ENCODE results near the gene TNFSF11. TPM values are rescaled to one million over a fixed set of nuclear protein-coding genes. Genes with fewer than 3 reads are reported as not detected.
A peak's percentile ranks its signal among the peaks of the same experiment; 100 is the strongest.

The TNFSF11 gene
- total RNA-seq, 1 donor from 2014 or later: not detected

DNA sequence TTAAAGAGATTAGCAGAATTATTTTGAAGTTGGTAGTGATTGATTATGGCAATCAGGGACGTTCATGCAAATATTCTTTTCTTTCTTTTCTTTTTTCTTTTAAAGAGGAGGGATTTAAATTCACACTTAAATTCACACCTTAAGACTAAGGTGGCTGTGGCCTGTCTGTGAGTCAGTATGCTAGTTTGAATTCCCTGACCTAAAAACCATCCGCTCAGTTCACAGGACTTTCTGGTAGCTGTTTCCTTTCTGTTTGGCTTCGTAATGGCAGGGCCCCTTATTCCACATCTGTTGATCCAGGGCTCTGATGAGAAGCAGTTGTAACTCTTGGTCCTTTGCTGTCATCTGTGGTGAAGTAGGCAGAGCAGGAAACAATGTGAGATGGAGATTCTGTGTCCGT lies 7.5 kb downstream of the TNFSF11 start:
- Histone ChIP-seq H3K36me3 (no peaks in the 10 kb centered on the region), H3K4me1 (no peaks in the 10 kb centered on the region), H3K4me3 (no peak overlapping the region), H3K27me3 (no peaks in the 10 kb centered on the region), H3K9me3 (no peaks in the 10 kb centered on the region), H3K27ac (no peak overlapping the region)
- no peak for DNase-seq (ENCODE audit: extremely low spot score in 2 of 2)
- TF ChIP-seq, protein P1, sequence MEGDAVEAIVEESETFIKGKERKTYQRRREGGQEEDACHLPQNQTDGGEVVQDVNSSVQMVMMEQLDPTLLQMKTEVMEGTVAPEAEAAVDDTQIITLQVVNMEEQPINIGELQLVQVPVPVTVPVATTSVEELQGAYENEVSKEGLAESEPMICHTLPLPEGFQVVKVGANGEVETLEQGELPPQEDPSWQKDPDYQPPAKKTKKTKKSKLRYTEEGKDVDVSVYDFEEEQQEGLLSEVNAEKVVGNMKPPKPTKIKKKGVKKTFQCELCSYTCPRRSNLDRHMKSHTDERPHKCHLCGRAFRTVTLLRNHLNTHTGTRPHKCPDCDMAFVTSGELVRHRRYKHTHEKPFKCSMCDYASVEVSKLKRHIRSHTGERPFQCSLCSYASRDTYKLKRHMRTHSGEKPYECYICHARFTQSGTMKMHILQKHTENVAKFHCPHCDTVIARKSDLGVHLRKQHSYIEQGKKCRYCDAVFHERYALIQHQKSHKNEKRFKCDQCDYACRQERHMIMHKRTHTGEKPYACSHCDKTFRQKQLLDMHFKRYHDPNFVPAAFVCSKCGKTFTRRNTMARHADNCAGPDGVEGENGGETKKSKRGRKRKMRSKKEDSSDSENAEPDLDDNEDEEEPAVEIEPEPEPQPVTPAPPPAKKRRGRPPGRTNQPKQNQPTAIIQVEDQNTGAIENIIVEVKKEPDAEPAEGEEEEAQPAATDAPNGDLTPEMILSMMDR (IDR thresholded peaks at IDR 0.05): no peak
- TF ChIP-seq POLR2A (IDR thresholded peaks at IDR 0.05) (no peak), POLR2AphosphoS5 (IDR thresholded peaks at IDR 0.05; ENCODE audit: insufficient read depth in 1 of 2, low read depth in 1 of 2) (no peak)
- intact Hi-C loops (cut with DNase I): no loop called here

DNA sequence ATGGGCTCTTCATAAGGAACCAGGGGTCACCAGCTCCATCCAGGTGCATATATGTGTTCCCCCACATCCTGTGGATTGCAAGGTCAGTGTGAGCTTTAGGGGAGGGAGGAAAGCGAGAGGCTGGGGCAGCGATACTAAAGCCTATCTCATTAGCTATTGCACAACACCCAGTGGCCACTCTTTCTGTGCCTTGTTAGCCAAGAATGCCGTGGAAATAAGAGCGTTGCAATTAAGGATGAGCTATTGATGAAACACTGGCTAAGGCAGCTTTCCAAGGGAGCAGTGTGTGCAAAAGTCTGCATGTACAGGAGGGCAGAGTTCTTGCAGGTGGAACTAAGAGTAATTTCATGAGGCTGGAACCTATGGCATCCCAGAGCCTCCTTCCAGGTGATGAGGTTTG lies 17.6 kb downstream of the TNFSF11 start:
- Histone ChIP-seq H3K27me3 (no peaks in the 10 kb centered on the region), H3K27ac (no peak overlapping the region), H3K4me3 (no peak overlapping the region), H3K36me3 (no peaks in the 10 kb centered on the region), H3K9me3 (no peaks in the 10 kb centered on the region), H3K4me1 (peaks cover 8% of the 10 kb centered on the region)
- no peak for TF ChIP-seq POLR2A (IDR thresholded peaks at IDR 0.05)
- TF ChIP-seq, protein P1 (IDR thresholded peaks at IDR 0.05): no peak
- no peak for TF ChIP-seq POLR2AphosphoS5 (IDR thresholded peaks at IDR 0.05; ENCODE audit: insufficient read depth in 1 of 2, low read depth in 1 of 2)
- intact Hi-C loops (cut with DNase I): no loop called here
- DNase-seq (ENCODE audit: extremely low spot score in 2 of 2): no peak

DNA sequence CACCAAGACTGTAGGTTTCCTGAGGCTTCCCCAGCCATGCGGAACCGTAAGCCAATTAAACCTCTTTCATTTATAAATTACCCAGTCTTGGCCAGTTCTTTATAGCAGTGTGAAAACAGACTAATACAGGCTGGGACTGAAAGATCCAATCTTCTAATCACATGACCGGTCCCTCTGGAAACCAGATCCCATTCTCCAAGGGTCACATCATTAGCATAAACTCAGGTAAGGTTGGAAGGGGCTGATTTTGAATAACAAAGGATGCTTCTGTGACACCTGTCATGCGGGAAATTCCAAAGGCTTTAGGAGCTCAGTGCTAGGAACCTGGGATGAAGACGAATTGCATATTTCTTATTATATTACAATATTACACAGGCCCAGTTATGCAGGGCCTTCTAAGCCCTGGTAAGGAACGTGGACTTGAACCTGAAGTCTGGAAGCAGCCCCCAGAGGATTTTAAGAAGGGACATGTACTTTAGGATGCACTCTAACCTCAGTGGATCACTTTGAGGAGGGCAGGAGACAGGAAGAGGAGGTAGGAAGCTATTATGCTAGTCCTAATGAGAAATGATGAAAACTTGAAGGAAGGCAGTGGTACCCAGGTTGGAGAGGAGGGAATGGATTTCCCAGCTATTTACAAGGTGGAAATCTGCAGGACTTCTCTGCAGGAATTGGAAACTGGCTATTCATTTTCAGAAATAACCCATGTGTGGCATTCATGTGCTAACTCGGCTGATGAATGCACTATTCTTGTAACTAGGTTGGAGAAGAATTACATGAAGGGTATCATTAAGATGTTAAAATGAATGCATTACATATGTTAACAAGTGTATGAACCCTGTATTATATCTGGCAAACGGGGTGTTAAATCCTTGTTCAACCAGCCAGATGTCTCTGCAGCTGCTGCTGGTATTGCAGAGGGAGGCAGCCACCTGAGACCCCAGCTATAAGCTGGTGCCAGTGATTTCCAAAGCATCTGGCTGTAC lies 19.3 kb downstream of the TNFSF11 start:
- Histone ChIP-seq H3K4me1 (peaks cover 8% of the 10 kb centered on the region), H3K27ac (no peak overlapping the region), H3K4me3 (no peak overlapping the region), H3K9me3 (no peaks in the 10 kb centered on the region), H3K27me3 (no peaks in the 10 kb centered on the region), H3K36me3 (no peaks in the 10 kb centered on the region)
- intact Hi-C loops (cut with DNase I): no loop called here
- no peak for TF ChIP-seq POLR2AphosphoS5 (IDR thresholded peaks at IDR 0.05; ENCODE audit: insufficient read depth in 1 of 2, low read depth in 1 of 2)
- TF ChIP-seq, protein P1 (IDR thresholded peaks at IDR 0.05): no peak
- no peak for TF ChIP-seq POLR2A (IDR thresholded peaks at IDR 0.05)
- DNase-seq (ENCODE audit: extremely low spot score in 2 of 2): no peak

DNA sequence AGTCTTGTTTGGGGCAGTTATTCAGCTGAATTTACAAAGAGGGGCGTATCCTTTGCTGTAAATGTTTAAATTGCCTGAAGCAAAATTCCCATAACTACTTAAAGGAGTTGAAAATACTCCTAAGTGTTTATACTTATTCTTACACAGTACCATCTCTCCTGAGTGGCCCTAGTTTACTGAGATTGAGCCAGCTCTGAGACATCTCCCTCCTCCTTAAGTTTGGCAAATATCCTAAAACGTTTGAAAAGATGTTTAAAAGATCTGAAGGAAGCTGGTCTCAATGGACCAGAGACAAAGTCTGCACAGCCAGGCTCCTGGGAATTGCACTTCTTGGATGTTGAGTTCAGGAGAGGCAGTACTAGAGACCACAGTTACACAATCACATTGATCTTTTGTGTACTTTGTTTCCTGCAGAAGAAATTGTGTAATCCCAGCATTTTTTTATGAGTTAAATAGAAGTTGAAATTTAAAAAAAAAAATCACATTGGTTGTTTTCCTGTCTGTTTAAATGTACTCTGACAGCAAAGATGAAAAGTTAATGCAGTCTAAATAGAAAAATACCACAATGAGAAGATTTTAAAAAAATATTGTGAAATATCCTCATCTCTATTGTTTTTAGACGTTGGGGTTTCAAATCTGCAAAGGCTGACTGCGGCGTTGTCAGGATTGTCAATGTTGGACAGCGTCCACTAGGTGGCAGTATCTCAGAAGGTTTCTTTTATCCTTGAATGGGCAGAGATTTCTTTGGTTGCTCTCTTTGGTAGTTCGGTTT lies 20.7 kb downstream of the TNFSF11 start:
- H3K27me3 ChIP-seq: no peaks in the 10 kb centered on the region
- TF ChIP-seq, protein P1 (IDR thresholded peaks at IDR 0.05): peak; percentile 58 to 72 (median 66)
- no peak for TF ChIP-seq POLR2A (IDR thresholded peaks at IDR 0.05)
- H3K4me3 ChIP-seq: no peak overlapping the region
- no peak for DNase-seq (ENCODE audit: extremely low spot score in 2 of 2)
- intact Hi-C loops (cut with DNase I): no loop called here
- H3K36me3 ChIP-seq: no peaks in the 10 kb centered on the region
- H3K27ac ChIP-seq: no peak overlapping the region
- H3K9me3 ChIP-seq: no peaks in the 10 kb centered on the region
- H3K4me1 ChIP-seq: peaks cover 8% of the 10 kb centered on the region
